Retinal pigment epithelial cell (primary cell): ENCODE measurements around the gene GPR180.

Source experiments
- DNase-seq: peaks from one replicate; pipeline ENCODE4 v3.0.0-alpha.2; 2010; ENCODE audit warnings: low read depth
- H3K4me3 ChIP-seq: 2 replicates; pipeline ENCODE4 v1.5.1; 2011; ENCODE audit warnings: mild to moderate bottlenecking, low read length, control low read depth, moderate library complexity
- CTCF ChIP-seq: conservative IDR thresholded peaks from 2 replicates; pipeline ENCODE4 v1.5.1; 2011; ENCODE audit warnings: low read depth, low read length, control low read depth, inconsistent platforms

The GPR180 gene

GRCh38 chr13:94641409-94641941 lies 39.8 kb downstream of the GPR180 start:
- DNase-seq, result no peak
- no peak overlapping the region for H3K4me3 ChIP-seq

GRCh38 chr13:94646904-94647303 lies 45.2 kb downstream of the GPR180 start:
- DNase-seq, result no peak
- no peak overlapping the region for H3K4me3 ChIP-seq
- TF ChIP-seq CTCF, result no peak

More at GRCh38 chr13:94641409-94641941, 39.8 kb downstream of the GPR180 start:
- TF ChIP-seq CTCF, result no peak

GRCh38 chr13:94656176-94656575 lies 54.5 kb downstream of the GPR180 start:
- TF ChIP-seq CTCF, result no peak
- no peak for DNase-seq
- H3K4me3 ChIP-seq, result no peak overlapping the region

GRCh38 chr13:94656766-94657165 lies 55.1 kb downstream of the GPR180 start:
- no peak for DNase-seq
- no peak for TF ChIP-seq CTCF
- no peak overlapping the region for H3K4me3 ChIP-seq

GRCh38 chr13:94657167-94657566 lies 55.5 kb downstream of the GPR180 start:
- H3K4me3 ChIP-seq, result no peak overlapping the region
- no peak for DNase-seq
- TF ChIP-seq CTCF, result no peak

GRCh38 chr13:94658926-94659597 lies 57.4 kb downstream of the GPR180 start:
- TF ChIP-seq CTCF, result peak; percentile 18
- H3K4me3 ChIP-seq, result no peak overlapping the region
- no peak for DNase-seq

- H3K4me3 ChIP-seq, result no peak overlapping the region
- no peak for DNase-seq
- TF ChIP-seq CTCF, result no peak
These were observed 57.9 kb downstream of the GPR180 start for GRCh38 chr13:94659598-94659946.
